Brain pericyte (primary cell): Measurements from ENCODE around the gene DCBLD2.

ENCODE experiments used
- DNase-seq: peaks from one replicate; pipeline ENCODE4 v3.0.0-alpha.2; 2012; ENCODE audit warnings: low read depth, low spot score

The DCBLD2 gene

GRCh38 chr3:98829246-98829832 is 72.2 kb downstream of the DCBLD2 start:
- DNase-seq = no peak

- no peak for DNase-seq
These were observed 74.1 kb downstream of the DCBLD2 start for GRCh38 chr3:98827221-98827920.

DNA sequence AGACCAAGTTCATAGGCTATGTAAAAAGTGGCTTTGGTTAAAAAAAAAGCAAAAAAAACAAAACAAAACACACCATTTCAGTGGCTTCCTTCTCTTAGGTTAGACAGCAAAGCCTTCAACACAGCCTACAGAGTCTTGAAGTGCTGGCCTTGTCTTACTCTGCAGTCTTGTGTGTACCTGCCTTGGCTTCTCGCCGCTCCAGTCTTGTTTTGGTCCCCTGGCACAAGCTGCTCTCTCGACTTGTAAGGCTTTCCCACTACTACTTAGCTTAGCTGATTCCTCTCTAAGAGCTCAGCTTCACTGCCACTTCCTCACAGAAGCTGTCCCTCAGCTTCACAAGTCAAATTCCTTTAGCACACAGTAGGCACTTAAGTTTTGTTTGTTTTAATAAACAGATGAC is 75.4 kb downstream of the DCBLD2 start:
- no peak for DNase-seq

DNA sequence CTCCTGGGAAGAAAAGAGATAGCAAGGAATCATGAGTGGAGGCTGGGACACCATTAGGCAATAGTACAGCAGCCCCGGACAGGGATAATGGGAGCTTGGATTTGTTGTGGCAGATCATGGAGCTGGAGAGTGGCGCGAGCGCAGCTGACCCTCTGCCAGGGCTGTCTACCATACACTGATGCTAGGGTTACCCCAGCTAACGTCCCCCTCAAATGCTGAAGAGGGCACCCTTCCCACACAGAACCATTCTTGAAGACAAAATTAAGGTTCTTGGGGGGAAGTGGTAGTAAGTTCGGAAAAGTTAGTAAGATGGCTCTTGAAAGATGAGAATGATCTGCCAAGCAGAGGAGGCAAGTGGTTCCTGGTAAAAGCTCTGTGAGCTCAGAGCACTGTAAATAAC is 77.2 kb downstream of the DCBLD2 start:
- DNase-seq = no peak

GRCh38 chr3:98823791-98824190 is 77.7 kb downstream of the DCBLD2 start:
- DNase-seq = no peak

GRCh38 chr3:98821063-98821462 is 80.4 kb downstream of the DCBLD2 start:
- no peak for DNase-seq

- no peak for DNase-seq
These were observed 83.9 kb downstream of the DCBLD2 start for GRCh38 chr3:98817547-98818041.

DNA sequence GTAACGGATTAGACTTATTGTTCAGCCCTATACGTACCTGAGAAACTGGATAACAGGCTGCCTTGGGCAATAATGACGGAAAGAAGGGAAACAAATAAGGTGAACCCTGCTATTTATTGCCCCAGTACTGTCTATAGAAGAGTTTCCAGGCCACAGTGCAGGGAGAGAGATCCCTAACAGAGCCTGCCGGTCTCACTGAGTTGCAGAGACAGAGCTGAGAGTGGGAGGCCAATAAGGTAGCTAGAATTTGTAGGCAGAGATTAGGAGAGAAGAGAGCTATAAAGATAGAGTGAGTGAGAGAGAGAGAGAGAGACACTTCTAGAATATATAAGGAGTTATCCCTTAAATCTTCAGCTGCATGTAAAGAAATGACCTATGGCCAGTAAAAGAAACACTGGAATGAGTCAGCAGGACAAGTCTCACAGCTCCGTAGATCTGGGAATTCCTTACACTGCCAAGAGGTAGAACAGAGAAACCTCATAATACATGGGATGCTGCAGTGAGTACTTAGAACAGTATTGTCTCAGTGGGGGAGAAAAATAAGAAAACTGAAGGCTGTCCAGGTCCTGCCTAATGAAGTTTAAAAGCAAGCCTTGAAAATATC is 86.6 kb downstream of the DCBLD2 start:
- DNase-seq = no peak

GRCh38 chr3:98812851-98813374 is 88.6 kb downstream of the DCBLD2 start:
- no peak for DNase-seq

GRCh38 chr3:98811048-98811447 is 90.4 kb downstream of the DCBLD2 start:
- DNase-seq = no peak

DNA sequence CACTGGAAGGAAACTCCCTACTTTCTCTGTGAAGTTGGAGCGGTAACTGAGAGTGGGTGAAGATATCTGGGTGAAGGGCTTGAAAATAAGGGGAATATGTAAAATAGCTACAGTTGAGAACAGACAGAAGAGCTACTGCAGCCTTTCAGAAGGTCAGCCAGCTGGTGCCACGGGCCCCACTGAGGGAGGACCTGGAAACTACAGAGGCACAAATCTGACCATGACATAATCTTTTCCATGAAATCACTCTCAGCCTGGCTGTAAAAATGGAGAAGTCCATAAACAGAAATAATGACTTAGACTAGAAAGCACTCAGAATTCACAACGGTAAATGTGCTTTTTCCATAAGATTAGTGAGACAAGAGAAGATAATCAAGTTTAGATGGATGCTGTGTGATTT is 91.9 kb downstream of the DCBLD2 start:
- no peak for DNase-seq

GRCh38 chr3:98808071-98808470 is 93.4 kb downstream of the DCBLD2 start:
- DNase-seq = no peak

GRCh38 chr3:98807561-98807960 is 93.9 kb downstream of the DCBLD2 start:
- no peak for DNase-seq

DNA sequence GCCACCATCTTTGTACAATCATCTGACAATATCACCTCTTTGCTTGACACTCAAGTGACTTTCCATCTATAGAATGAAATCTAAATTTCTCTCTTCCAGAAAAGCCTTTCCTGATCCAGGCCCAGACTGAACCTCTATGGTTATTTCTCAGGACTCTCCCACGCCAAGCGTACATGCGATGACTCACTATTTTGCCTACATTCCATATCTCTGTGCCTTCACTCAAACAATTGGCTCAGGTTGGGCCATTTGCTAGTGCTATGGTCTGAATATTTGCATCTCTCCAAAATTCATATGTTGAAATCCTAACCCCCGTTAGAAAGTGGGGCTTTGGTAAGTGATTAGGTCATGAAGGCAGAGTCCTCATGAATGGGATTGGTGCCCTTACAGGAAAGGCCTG is 94.5 kb downstream of the DCBLD2 start:
- DNase-seq = no peak

- no peak for DNase-seq
These were observed 95.0 kb downstream of the DCBLD2 start for GRCh38 chr3:98806521-98806920.

GRCh38 chr3:98805571-98805970 is 95.9 kb downstream of the DCBLD2 start:
- DNase-seq = no peak

- no peak for DNase-seq
These were observed 100.3 kb downstream of the DCBLD2 start for GRCh38 chr3:98801043-98801747.

DNA sequence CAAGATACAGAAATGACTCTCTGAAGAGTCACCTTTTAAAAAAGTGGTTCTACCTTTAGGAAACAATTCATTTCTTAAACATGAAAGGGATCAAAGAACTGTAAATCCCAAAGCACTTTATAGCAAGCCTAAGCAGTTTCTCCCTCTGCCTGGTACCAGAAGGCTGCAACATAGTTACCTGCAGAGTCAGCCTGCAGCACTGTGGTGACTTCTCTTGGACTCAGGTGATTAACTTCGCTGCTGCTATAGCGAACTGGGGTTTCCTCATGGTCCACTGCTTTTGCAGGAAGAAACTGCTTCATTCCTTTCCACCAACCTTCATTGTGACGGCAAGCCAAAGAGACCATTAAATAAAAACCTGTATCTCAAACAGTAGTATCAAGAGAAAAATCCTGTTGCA is 101.1 kb downstream of the DCBLD2 start:
- DNase-seq = no peak

DNA sequence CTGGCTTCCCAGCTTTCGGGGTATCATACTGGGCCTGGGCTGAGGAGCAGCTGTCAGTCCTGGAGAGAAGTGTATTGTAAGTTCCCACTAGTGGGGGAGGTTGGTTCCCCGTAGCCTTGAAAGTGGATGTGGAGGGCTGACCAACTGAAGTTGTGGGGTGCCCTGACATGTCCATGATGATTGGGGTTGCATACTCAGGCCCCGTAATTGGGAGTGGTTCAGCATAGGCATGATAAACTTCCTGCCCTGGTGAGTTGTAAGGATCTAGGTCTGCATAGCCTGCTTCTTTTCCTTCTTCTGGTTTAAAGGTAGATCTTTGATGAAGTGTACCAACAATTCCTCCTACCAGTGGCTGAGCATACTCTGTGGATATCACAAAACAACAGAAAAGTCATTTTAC is 102.0 kb downstream of the DCBLD2 start:
- no peak for DNase-seq

DNA sequence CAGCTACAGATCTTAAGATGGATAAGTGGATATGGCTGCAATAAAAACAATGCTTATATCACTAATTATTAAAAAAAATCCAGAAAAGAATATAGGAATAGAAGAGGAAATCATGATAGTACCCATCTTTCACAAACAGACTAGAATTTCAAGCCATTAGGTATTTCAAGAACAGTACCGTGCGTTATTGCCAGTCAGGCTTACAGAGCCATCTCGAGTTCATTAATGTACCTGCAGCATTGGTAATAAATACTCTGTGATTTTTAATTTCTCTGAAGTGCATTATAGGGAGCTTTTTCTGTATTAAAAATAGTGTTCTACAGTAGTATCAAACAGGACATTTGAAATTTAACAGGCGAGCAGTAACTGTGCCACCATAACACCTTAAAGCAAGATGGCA is 102.7 kb downstream of the DCBLD2 start:
- DNase-seq = no peak

DNA sequence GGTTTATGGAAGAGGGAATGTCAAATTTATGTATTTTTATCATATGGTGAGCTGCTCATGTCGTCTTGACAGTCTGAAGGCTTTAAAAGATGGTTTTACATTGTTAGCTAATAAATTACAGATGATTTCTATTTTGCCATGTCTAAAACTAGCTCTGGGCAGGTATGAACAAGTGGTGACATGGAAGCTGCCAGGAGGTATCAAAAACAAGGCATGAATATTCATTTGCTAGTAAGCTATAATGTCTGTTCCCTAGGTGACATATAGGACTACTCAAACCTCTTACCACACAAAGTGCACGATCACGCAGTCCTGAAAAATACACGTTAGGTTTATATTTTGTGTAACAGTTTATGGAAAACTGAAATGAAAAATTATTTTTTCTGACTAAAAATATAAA is 103.6 kb downstream of the DCBLD2 start:
- DNase-seq = no peak

- no peak for DNase-seq
These were observed 105.2 kb downstream of the DCBLD2 start for GRCh38 chr3:98796334-98796733.
